GM10266 (cell line): ENCODE data around the gene LGALS3.

Source experiments
- DNase-seq: peaks from one replicate; pipeline ENCODE4 v3.0.0; 2012; ENCODE audit errors: extremely low spot score
- TF ChIP-seq, protein P1 (sequence below): IDR thresholded peaks from 2 replicates; pipeline ENCODE4 v1.5.1; 2012; ENCODE audit warnings: mild to moderate bottlenecking, low read depth; ENCODE audit not compliant: control insufficient read depth, insufficient read depth; ENCODE audit errors: missing control alignments

LGALS3 gene

DNA sequence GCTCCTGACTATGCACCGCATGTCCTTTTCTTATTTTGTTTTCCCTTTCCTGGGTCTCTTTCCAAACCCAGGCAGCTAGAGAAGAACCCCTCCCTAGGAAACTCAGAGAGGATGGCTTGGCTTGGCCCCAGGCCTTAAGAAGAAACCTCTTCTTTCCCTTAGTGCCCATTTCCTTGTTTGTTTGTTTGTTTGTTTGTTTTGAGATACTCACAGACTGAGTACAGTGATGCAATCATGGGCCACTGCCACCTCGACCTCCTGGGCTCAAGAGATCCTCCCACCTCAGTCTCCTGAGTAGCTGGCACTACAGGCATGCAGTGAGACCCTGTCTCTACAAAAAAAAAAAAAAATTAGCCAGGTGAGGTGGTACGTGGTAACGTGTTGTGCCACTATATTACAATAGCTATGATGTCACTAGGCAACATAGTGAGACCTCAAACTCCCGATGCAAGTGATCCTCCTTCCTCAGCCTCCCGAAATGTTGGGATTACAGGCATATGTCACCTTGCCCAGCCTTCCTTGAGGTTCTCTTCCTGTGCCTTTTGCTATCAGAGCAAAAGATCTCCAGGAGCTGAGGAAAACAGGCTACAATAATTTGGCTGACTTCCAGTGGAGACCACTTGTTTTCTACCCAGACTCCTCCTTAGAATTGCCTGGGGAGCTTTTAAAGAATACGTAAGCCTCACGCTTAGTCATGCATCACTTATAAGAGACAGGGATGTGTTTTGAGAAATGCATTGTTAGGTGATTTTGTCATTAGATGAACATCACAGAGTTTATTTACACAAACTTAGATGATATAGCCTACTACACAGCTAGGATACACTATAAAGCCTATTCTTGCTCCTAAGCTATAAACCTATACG is 34.5 kb upstream of the LGALS3 start:
- no peak for DNase-seq

DNA sequence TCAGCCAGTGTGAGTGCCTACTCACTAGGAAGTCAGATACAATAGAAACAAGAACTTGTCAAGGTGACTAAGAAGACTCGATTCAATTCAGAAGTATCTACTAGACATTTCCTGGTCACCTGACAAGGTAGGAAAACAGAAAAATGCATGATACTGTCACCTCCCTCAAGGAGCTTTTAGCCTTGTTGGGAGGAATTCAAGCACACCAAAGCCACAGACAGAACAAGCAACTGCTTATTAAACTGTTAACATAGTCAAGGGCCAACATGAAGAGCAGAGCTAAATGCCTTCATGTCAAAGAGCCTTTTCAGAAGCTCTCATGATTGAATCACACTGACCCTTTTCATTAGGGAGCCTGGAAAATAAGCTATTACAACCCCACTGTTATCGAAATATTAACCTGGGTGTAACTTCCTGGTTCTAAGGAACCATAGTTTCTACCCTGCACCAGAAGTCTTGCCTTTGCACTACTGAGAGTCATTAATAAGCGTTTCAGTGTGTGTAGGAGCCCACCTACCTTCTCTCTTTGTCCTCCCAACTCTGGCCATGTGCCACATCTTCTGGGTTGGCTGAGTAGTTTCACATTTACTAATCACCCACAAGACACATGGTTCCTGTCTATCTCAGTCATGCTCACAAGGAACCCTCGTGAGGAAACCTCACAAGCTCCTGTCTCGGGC is 31.0 kb upstream of the LGALS3 start:
- peak; percentile 80 for DNase-seq
- TF ChIP-seq, protein P1, sequence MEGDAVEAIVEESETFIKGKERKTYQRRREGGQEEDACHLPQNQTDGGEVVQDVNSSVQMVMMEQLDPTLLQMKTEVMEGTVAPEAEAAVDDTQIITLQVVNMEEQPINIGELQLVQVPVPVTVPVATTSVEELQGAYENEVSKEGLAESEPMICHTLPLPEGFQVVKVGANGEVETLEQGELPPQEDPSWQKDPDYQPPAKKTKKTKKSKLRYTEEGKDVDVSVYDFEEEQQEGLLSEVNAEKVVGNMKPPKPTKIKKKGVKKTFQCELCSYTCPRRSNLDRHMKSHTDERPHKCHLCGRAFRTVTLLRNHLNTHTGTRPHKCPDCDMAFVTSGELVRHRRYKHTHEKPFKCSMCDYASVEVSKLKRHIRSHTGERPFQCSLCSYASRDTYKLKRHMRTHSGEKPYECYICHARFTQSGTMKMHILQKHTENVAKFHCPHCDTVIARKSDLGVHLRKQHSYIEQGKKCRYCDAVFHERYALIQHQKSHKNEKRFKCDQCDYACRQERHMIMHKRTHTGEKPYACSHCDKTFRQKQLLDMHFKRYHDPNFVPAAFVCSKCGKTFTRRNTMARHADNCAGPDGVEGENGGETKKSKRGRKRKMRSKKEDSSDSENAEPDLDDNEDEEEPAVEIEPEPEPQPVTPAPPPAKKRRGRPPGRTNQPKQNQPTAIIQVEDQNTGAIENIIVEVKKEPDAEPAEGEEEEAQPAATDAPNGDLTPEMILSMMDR, result no peak

More for the DNA sequence above, 34.5 kb upstream of the LGALS3 start:
- TF ChIP-seq, protein P1, result no peak

DNA sequence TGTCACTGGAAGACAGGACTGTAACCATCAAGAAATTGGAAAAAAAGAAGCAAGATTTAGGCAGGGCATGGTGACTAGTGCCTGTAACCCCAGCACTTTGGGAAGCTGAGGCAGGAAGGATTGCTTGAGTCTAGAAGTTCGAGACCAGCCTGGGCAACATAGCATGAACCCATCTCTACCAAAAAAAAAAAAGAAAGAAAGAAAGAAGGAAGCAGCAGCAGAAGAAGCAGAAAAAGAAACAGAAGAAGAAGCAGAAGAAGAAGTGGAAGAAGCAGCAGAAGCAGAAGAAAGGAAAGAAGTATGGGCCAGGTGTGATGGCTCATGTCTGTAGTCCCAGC is 30.5 kb upstream of the LGALS3 start:
- TF ChIP-seq, protein P1, result no peak
- DNase-seq, result no peak

DNA sequence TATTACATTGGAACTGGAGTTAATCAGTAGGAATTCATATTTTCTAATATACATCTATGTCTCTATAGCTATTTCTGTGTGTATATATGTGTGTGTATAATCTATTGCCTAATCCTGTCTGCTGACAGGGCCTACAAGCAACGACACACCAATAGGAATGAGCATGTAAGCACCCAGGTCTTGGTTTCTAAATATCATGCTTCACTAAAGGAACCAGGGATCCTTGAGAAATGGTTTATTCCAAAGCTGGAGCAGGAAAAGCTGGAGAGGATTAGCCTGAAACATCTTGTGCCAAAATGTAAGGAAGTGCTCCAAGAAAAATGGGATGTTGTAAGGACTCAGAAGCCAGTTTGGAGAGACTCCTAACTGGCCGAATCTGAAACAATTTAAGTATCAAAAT is 29.3 kb upstream of the LGALS3 start:
- DNase-seq, result no peak
- TF ChIP-seq, protein P1, result no peak

DNA sequence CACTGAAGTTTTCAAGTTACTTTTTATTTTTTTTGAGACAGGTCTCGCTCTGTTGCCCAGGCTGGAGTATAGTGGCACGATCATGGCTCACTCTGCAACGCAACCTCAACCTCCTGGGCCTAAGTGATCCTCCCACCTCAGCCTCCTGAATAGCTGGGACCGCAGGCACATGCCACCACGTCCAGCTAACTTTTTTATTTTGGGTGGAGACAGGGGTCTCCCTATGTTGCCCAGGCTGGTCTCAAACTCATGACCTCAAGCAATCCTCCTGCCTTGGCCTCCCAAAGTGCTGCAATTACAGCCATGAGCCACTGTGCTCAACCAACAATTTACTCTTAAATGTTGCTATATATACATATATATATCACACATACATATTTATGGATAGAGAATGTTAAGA is 27.4 kb upstream of the LGALS3 start:
- DNase-seq, result no peak
- TF ChIP-seq, protein P1, result no peak

DNA sequence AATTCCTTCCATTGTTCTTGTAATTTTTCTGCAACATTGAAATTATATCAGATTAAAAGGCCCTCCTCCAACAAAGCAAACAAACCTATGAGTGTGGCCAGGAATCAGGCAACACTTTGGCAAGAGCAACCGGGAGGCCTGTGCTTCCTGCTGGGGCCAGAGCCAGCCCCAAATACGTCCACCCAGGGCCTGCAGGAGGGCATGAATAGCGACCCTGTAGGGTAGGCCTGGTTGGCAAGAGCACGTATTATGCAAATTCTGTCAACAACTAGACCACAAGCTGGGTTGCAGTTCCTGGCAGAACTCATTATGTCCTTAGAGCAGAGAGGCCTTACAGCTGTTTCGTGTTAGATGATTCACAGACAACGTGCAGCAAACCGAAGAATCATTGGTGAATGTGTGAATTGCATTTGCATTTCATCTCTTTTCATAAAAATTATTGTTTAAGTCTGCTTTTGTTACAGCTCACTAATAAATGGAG is 26.9 kb upstream of the LGALS3 start:
- TF ChIP-seq, protein P1, result no peak
- peak; percentile 53 for DNase-seq

DNA sequence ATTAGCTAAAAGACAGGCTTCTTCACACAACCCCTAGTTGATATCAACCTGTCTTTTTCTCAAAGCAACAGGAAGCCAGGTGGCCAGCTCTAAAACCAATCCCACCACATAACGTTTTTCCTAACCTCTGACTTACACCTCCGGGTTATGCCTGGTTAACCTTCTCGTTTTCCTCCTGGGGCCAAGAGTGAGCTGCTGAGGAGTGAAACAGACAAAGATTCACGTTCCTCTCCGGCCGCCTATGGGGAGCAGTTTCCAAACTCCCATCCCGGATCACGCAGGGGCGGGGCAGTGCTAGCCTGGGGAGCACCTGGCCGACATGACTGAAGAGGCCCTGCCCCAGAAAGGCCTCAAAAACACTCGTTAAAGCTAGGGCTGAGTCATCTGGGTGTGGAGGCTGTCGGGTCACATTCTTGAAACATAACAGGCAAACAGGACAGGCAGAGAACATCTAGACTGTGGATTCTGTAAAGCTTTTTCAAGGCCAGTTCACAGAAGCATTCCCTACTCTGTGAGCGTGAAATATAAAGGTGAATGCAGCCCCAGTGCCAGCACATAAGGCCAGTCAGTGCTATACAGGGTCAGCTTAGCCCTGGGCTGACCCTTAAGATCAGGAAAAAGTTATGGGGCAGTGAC is 25.9 kb upstream of the LGALS3 start:
- no peak for DNase-seq
- TF ChIP-seq, protein P1, result no peak
